Fibroblast of pulmonary artery (primary cell): ENCODE data around the gene KIAA1328.

ENCODE experiments used
- DNase-seq: peaks from one replicate; pipeline ENCODE4 v3.0.0-alpha.2; 2010; ENCODE audit warnings: low read depth
- H3K4me3 ChIP-seq: replicated peaks from 2 replicates; pipeline ENCODE4 v1.5.1; 2011; ENCODE audit warnings: low read depth, mild to moderate bottlenecking, control low read depth, low read length, moderate library complexity
- TF ChIP-seq, protein P1 (sequence below): IDR thresholded peaks from 2 replicates; pipeline ENCODE4 v1.5.1; 2011; ENCODE audit warnings: mild to moderate bottlenecking, control low read depth, low read length, inconsistent platforms; ENCODE audit errors: missing control alignments

Gene KIAA1328

GRCh38 chr18:37175727-37176620 lies 347.0 kb downstream of the KIAA1328 start:
- TF ChIP-seq, protein P1, sequence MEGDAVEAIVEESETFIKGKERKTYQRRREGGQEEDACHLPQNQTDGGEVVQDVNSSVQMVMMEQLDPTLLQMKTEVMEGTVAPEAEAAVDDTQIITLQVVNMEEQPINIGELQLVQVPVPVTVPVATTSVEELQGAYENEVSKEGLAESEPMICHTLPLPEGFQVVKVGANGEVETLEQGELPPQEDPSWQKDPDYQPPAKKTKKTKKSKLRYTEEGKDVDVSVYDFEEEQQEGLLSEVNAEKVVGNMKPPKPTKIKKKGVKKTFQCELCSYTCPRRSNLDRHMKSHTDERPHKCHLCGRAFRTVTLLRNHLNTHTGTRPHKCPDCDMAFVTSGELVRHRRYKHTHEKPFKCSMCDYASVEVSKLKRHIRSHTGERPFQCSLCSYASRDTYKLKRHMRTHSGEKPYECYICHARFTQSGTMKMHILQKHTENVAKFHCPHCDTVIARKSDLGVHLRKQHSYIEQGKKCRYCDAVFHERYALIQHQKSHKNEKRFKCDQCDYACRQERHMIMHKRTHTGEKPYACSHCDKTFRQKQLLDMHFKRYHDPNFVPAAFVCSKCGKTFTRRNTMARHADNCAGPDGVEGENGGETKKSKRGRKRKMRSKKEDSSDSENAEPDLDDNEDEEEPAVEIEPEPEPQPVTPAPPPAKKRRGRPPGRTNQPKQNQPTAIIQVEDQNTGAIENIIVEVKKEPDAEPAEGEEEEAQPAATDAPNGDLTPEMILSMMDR: no peak
- no peak for DNase-seq
- no peak overlapping the region for H3K4me3 ChIP-seq

GRCh38 chr18:37176621-37176934 lies 347.7 kb downstream of the KIAA1328 start:
- DNase-seq: no peak
- no peak overlapping the region for H3K4me3 ChIP-seq
- TF ChIP-seq, protein P1: no peak

- no peak for DNase-seq
- no peak overlapping the region for H3K4me3 ChIP-seq
- TF ChIP-seq, protein P1: no peak
These were observed 350.5 kb downstream of the KIAA1328 start for GRCh38 chr18:37179384-37179783.

- DNase-seq: no peak
- H3K4me3 ChIP-seq: no peak overlapping the region
- TF ChIP-seq, protein P1: no peak
These were observed 351.2 kb downstream of the KIAA1328 start for GRCh38 chr18:37180086-37180485.

- TF ChIP-seq, protein P1: no peak
These were observed 353.6 kb downstream of the KIAA1328 start for GRCh38 chr18:37182340-37183135.

DNA sequence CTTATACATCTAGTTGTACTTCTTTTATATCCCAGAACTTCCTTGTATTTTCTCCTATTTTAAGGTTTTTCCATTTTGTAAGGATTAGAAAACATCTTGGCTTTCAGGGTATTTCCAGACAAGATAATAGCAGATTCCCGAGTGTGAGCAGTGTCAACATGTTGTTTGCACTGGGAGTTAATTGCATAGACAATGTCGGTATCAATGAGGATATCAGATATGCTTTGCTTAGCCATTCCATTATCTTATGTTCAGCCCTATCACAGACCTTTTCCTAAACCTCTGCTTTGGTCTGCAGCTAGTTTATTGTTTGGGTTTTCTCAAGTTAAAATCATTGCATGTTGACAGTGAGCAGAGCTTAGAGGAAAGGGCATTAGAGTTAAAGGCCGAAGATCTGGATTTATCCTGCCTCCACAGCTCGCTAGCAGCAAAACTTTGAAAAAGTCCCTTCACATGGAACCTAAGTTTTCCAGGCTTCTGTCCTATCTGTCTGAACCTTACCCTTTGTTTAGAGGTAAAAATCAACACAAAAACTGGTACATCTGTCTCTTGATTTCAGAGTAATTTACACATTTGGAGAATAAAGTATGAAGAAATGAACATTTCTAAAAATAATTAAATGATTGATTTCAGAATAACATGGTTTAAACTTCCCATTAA lies 355.4 kb downstream of the KIAA1328 start:
- TF ChIP-seq, protein P1: no peak
- H3K4me3 ChIP-seq: no peak overlapping the region
- DNase-seq: no peak

More at GRCh38 chr18:37182340-37183135, 353.6 kb downstream of the KIAA1328 start:
- no peak overlapping the region for H3K4me3 ChIP-seq
- DNase-seq: no peak
